Fibroblast of lung (primary cell): Measurements from ENCODE around the gene SNRNP40. TPM values are rescaled to one million over a fixed set of nuclear protein-coding genes. Genes with fewer than 3 reads are reported as not detected.
A peak's percentile ranks its signal among the peaks of the same experiment; 100 is the strongest.

Source experiments
- DNase-seq, 2 donors: peaks; one replicate each; pipeline versions ENCODE4 v3.0.0 to v3.0.0-alpha.2; 2010; ENCODE audit warnings: low read depth in 2 of 2
- H2AFZ ChIP-seq: 2 replicates; pipeline ENCODE4 v1.5.1; 2012; ENCODE audit warnings: low read length, control low read depth, inconsistent platforms
- H3K27ac ChIP-seq: 2 replicates; pipeline ENCODE4 v1.5.1; 2011; ENCODE audit warnings: low read length, control low read depth; ENCODE audit not compliant: insufficient read depth
- H3K27me3 ChIP-seq: 2 replicates; pipeline ENCODE4 v1.5.1; 2011; ENCODE audit warnings: mild to moderate bottlenecking, low read length; ENCODE audit not compliant: control insufficient read depth, insufficient read depth
- H3K36me3 ChIP-seq: 2 replicates; pipeline ENCODE4 v1.5.1; 2011; ENCODE audit warnings: low read length; ENCODE audit not compliant: control insufficient read depth, insufficient read depth
- H3K4me1 ChIP-seq: 2 replicates; pipeline ENCODE4 v1.5.1; 2011; ENCODE audit warnings: low read length; ENCODE audit not compliant: control insufficient read depth, insufficient read depth; ENCODE audit errors: extremely low read depth
- H3K4me2 ChIP-seq: 2 replicates; pipeline ENCODE4 v1.5.1; 2011; ENCODE audit warnings: low read length, control low read depth; ENCODE audit not compliant: insufficient read depth; ENCODE audit errors: extremely low read depth
- H3K4me3 ChIP-seq, 4 experiments: fragments of 200-600 bp in 1 of 4; sonication (generic) in 1 of 4; replicated peaks in 1 of 4; 2 replicates each; pipeline ENCODE4 v1.5.1; 2011 to 2016; ENCODE audit warnings: low read length in 4 of 4, low read depth in 3 of 4, mild to moderate bottlenecking in 3 of 4, control low read depth in 2 of 4, inconsistent platforms in 1 of 4, mixed read lengths in 1 of 4; ENCODE audit not compliant: insufficient read depth in 1 of 4; ENCODE audit errors: control extremely low read depth in 1 of 4
- H3K79me2 ChIP-seq: 2 replicates; pipeline ENCODE4 v1.5.1; 2012; ENCODE audit warnings: mild to moderate bottlenecking, low read length, inconsistent platforms; ENCODE audit not compliant: control insufficient read depth, insufficient read depth
- H3K9ac ChIP-seq: 2 replicates; pipeline ENCODE4 v1.5.1; 2011; ENCODE audit warnings: mild to moderate bottlenecking, low read length, control low read depth; ENCODE audit not compliant: insufficient read depth
- H3K9me3 ChIP-seq: 2 replicates; pipeline ENCODE4 v1.5.1; 2012; ENCODE audit warnings: low read depth, low read length; ENCODE audit not compliant: control insufficient read depth, insufficient read depth
- H4K20me1 ChIP-seq: 2 replicates; pipeline ENCODE4 v1.5.1; 2011; ENCODE audit warnings: low read length; ENCODE audit not compliant: control insufficient read depth, insufficient read depth; ENCODE audit errors: extremely low read depth
- CTCF ChIP-seq, 2 donors: IDR thresholded peaks in 1 of 2; conservative IDR thresholded peaks in 1 of 2; 1 replicate in 1 of 2; 2 replicates in 1 of 2; pipeline ENCODE4 v1.5.1; 2011 to 2012; ENCODE audit warnings: low read length in 2 of 2, control low read depth in 1 of 2, inconsistent platforms in 1 of 2, low read depth in 1 of 2, mild to moderate bottlenecking in 1 of 2
- EZH2 ChIP-seq: IDR thresholded peaks from 2 replicates; pipeline ENCODE4 v1.5.1; 2012; ENCODE audit warnings: low read length, control low read depth, mild to moderate bottlenecking; ENCODE audit errors: missing control alignments
- polyA plus RNA-seq, 2 donors: library from polyadenylated mRNA; depleted of rRNA in 1 of 2; stranded (reverse) in 1 of 2; unstranded in 1 of 2; fragments of >200 nt; gene quantifications; 2 replicates each; pipeline ENCODE4 v1.2.1, GENCODE V29; 2011 to 2012; ENCODE audit warnings: missing spikeins in 1 of 2
- total RNA-seq: library from RNA; depleted of rRNA; stranded (reverse); fragments of >200 nt; gene quantifications from 2 replicates; pipeline ENCODE4 v1.2.1, GENCODE V29; 2014

The SNRNP40 gene
- total and polyA plus RNA-seq, 2 donors (not counting 1 experiment from before 2014, with no cell fraction given), result 53.5 to 96.6 TPM

- Histone ChIP-seq H3K9me3 (no peaks in the 10 kb centered on the region), H3K79me2 (no peaks in the 10 kb centered on the region), H3K27me3 (peaks cover 2% of the 10 kb centered on the region), H3K4me2 (no peak overlapping the region), H3K36me3 (no peaks in the 10 kb centered on the region), H2AFZ (no peak overlapping the region), H3K4me1 (no peaks in the 10 kb centered on the region), H4K20me1 (no peaks in the 10 kb centered on the region), H3K9ac (no peak overlapping the region), H3K4me3 (no peak overlapping the region), H3K27ac (no peak overlapping the region)
- TF ChIP-seq EZH2 (no peak), CTCF (conservative IDR thresholded peaks at IDR 0.05 in 1 of 2, IDR thresholded peaks at IDR 0.05 in 1 of 2; ENCODE audit: low read depth in 1 of 2, low read length in 2 of 2) (no peak)
- DNase-seq, result peak; percentile 11 to 41
Observed at GRCh38 chr1:31216016-31216415, 80.6 kb downstream of the SNRNP40 start.

- no peak overlapping the region for H3K9ac ChIP-seq
- TF ChIP-seq CTCF (conservative IDR thresholded peaks at IDR 0.05 in 1 of 2, IDR thresholded peaks at IDR 0.05 in 1 of 2; ENCODE audit: low read depth in 1 of 2, low read length in 2 of 2), result no peak
- TF ChIP-seq EZH2, result no peak
- H2AFZ ChIP-seq, result no peak overlapping the region
- H4K20me1 ChIP-seq, result no peaks in the 10 kb centered on the region
- H3K4me3 ChIP-seq, result no peak overlapping the region
- no peak for DNase-seq
- no peak overlapping the region for H3K4me2 ChIP-seq
- H3K27me3 ChIP-seq, result no peaks in the 10 kb centered on the region
- H3K79me2 ChIP-seq, result no peaks in the 10 kb centered on the region
- no peak overlapping the region for H3K27ac ChIP-seq
- no peaks in the 10 kb centered on the region for H3K4me1 ChIP-seq
- H3K36me3 ChIP-seq, result no peaks in the 10 kb centered on the region
- no peaks in the 10 kb centered on the region for H3K9me3 ChIP-seq
Observed at GRCh38 chr1:31215065-31215570, 81.5 kb downstream of the SNRNP40 start.

- Histone ChIP-seq H3K27me3 (no peaks in the 10 kb centered on the region), H3K4me2 (no peak overlapping the region), H3K27ac (no peak overlapping the region), H3K79me2 (no peaks in the 10 kb centered on the region), H3K4me3 (no peak overlapping the region), H3K9ac (no peak overlapping the region), H2AFZ (no peak overlapping the region), H4K20me1 (no peaks in the 10 kb centered on the region), H3K4me1 (no peaks in the 10 kb centered on the region), H3K36me3 (no peaks in the 10 kb centered on the region), H3K9me3 (no peaks in the 10 kb centered on the region)
- DNase-seq, result no peak
- TF ChIP-seq CTCF (conservative IDR thresholded peaks at IDR 0.05 in 1 of 2, IDR thresholded peaks at IDR 0.05 in 1 of 2; ENCODE audit: low read depth in 1 of 2, low read length in 2 of 2), result no peak
- no peak for TF ChIP-seq EZH2
Observed at GRCh38 chr1:31214316-31215064, 82.1 kb downstream of the SNRNP40 start.

Other genes with a start within 250 kb of the SNRNP40 start
- gene PUM1, start 231.1 kb downstream of the SNRNP40 start, total RNA-seq, result 55.2 and 59.3 TPM in 2 replicates
- 70.5 and 83.1 TPM in 2 replicates for gene PUM1, start 231.1 kb downstream of the SNRNP40 start, polyA plus RNA-seq
- under 0.01 and 0.17 TPM in 2 replicates for gene NKAIN1, start 56.9 kb downstream of the SNRNP40 start, total RNA-seq
- gene NKAIN1, start 56.9 kb downstream of the SNRNP40 start, polyA plus RNA-seq, result 0.07 and 0.19 TPM in 2 replicates
- 30.0 and 34.0 TPM in 2 replicates for gene ZCCHC17, start 244 bp upstream of the SNRNP40 start, total RNA-seq
- gene ZCCHC17, start 244 bp upstream of the SNRNP40 start, polyA plus RNA-seq, result 62.3 and 64.8 TPM in 2 replicates
- gene FABP3, start 76.3 kb upstream of the SNRNP40 start, total RNA-seq, result 116 and 554 TPM in 2 replicates
- gene FABP3, start 76.3 kb upstream of the SNRNP40 start, polyA plus RNA-seq, result 275 and 664 TPM in 2 replicates
- gene SERINC2, start 116.4 kb upstream of the SNRNP40 start, total RNA-seq, result 6.7 and 28.4 TPM in 2 replicates
- 104 and 229 TPM in 2 replicates for gene SERINC2, start 116.4 kb upstream of the SNRNP40 start, polyA plus RNA-seq